Measurements from ENCODE around the gene DPP9. TPM values are rescaled to one million over a fixed set of nuclear protein-coding genes. Genes with fewer than 3 reads are reported as not detected.

The DPP9 gene
- total RNA-seq, 1 experiment from 2014 or later = 129 TPM

- BruUV-seq (replicated peaks) = no TSS peak
- POLR2A ChIA-PET (ENCODE audit: unreplicated experiment) = no interaction called here
Measured at GRCh38 chr19:4758082-4758481, 34.4 kb upstream of the DPP9 start.

GRCh38 chr19:4755459-4755858 lies 31.8 kb upstream of the DPP9 start:
- peaks cover 6% of the 10 kb centered on the region for H3K4me1 ChIP-seq (ENCODE audit: insufficient read depth, low read length)
- H2AFZ ChIP-seq (ENCODE audit: low read length) = no peak overlapping the region
- intact Hi-C loops (cut with micrococcal nuclease) = no loop called here
- no peaks in the 10 kb centered on the region for H3K9me3 ChIP-seq (ENCODE audit: low read length)
- no peak overlapping the region for H3K4me3 ChIP-seq (ENCODE audit: low read length)
- H3K9me2 ChIP-seq (replicated peaks; ENCODE audit: low read length) = no peaks in the 10 kb centered on the region
- BruUV-seq (replicated peaks) = no TSS peak
- no peak overlapping the region for H3K9ac ChIP-seq (ENCODE audit: low read length)
- no peaks in the 10 kb centered on the region for H3K79me2 ChIP-seq (ENCODE audit: low read length)
- H3F3A ChIP-seq (ENCODE audit: low read length, unreplicated experiment) = no peaks in the 10 kb centered on the region
- TF ChIP-seq CTCF (conservative IDR thresholded peaks at IDR 0.05; ENCODE audit: low read depth, low read length) (no peak), EZH2phosphoT487 (IDR thresholded peaks at IDR 0.05; ENCODE audit: borderline replicate concordance, low read length) (no peak), EZH2 (IDR thresholded peaks at IDR 0.05; ENCODE audit: low read length, unreplicated experiment) (no peak)
- H3K36me3 ChIP-seq (ENCODE audit: low read depth, low read length) = no peaks in the 10 kb centered on the region
- ChIA-PET CTCF (interaction anchor here (0.6 kb wide), 1 partner anchor 110 kb away, joined by 14 read pairs; no protein-coding TSS in a partner anchor), POLR2A (ENCODE audit: unreplicated experiment) (no interaction called here)
- H3K4me2 ChIP-seq (ENCODE audit: low read length) = no peak overlapping the region
- ATAC-seq (no peak), DNase-seq (no peak)
- H3K27ac ChIP-seq (ENCODE audit: low read length) = no peak overlapping the region
- no peaks in the 10 kb centered on the region for H3K27me3 ChIP-seq (ENCODE audit: low read length)
- no peaks in the 10 kb centered on the region for H4K20me1 ChIP-seq (ENCODE audit: low read length)

More at GRCh38 chr19:4758082-4758481, 34.4 kb upstream of the DPP9 start:
- no peaks in the 10 kb centered on the region for H3K79me2 ChIP-seq (ENCODE audit: low read length)
- H2AFZ ChIP-seq (ENCODE audit: low read length) = no peak overlapping the region
- H3K4me2 ChIP-seq (ENCODE audit: low read length) = no peak overlapping the region
- no peaks in the 10 kb centered on the region for H4K20me1 ChIP-seq (ENCODE audit: low read length)
- no peaks in the 10 kb centered on the region for H3K9me2 ChIP-seq (replicated peaks; ENCODE audit: low read length)
- no peak overlapping the region for H3K9ac ChIP-seq (ENCODE audit: low read length)
- no peak for TF ChIP-seq EZH2 (IDR thresholded peaks at IDR 0.05; ENCODE audit: low read length, unreplicated experiment)
- no peak for TF ChIP-seq CTCF (conservative IDR thresholded peaks at IDR 0.05; ENCODE audit: low read depth, low read length)
- TF ChIP-seq EZH2phosphoT487 (IDR thresholded peaks at IDR 0.05; ENCODE audit: borderline replicate concordance, low read length) = no peak
- peaks cover 6% of the 10 kb centered on the region; the same call in 1 of the 2 replicates for H3K27me3 ChIP-seq (ENCODE audit: low read length)
- no peak overlapping the region for H3K27ac ChIP-seq (ENCODE audit: low read length)
- intact Hi-C loops (cut with micrococcal nuclease) = no loop called here
- no peak overlapping the region for H3K4me3 ChIP-seq (ENCODE audit: low read length)
- CTCF ChIA-PET = no interaction called here
- H3F3A ChIP-seq (ENCODE audit: low read length, unreplicated experiment) = no peaks in the 10 kb centered on the region
- DNase-seq = no peak
- ATAC-seq = no peak
- H3K4me1 ChIP-seq (ENCODE audit: insufficient read depth, low read length) = peaks cover 6% of the 10 kb centered on the region
- no peaks in the 10 kb centered on the region for H3K36me3 ChIP-seq (ENCODE audit: low read depth, low read length)
- no peaks in the 10 kb centered on the region for H3K9me3 ChIP-seq (ENCODE audit: low read length)

- H3K27me3 ChIP-seq (ENCODE audit: low read length) = no peaks in the 10 kb centered on the region
- DNase-seq = no peak
- H3F3A ChIP-seq (ENCODE audit: low read length, unreplicated experiment) = no peaks in the 10 kb centered on the region
- H3K4me3 ChIP-seq (ENCODE audit: low read length) = no peak overlapping the region
- H3K79me2 ChIP-seq (ENCODE audit: low read length) = no peaks in the 10 kb centered on the region
- CTCF ChIA-PET = no interaction called here
- no peaks in the 10 kb centered on the region for H3K9me2 ChIP-seq (replicated peaks; ENCODE audit: low read length)
- H3K4me1 ChIP-seq (ENCODE audit: insufficient read depth, low read length) = no peaks in the 10 kb centered on the region
- H4K20me1 ChIP-seq (ENCODE audit: low read length) = no peaks in the 10 kb centered on the region
- no peak for ATAC-seq
- no peaks in the 10 kb centered on the region for H3K36me3 ChIP-seq (ENCODE audit: low read depth, low read length)
- H2AFZ ChIP-seq (ENCODE audit: low read length) = no peak overlapping the region
- POLR2A ChIA-PET (ENCODE audit: unreplicated experiment) = no interaction called here
- TF ChIP-seq EZH2phosphoT487 (IDR thresholded peaks at IDR 0.05; ENCODE audit: borderline replicate concordance, low read length) (no peak), CTCF (conservative IDR thresholded peaks at IDR 0.05; ENCODE audit: low read depth, low read length) (no peak), EZH2 (IDR thresholded peaks at IDR 0.05; ENCODE audit: low read length, unreplicated experiment) (no peak)
- H3K27ac ChIP-seq (ENCODE audit: low read length) = no peak overlapping the region
- H3K9ac ChIP-seq (ENCODE audit: low read length) = no peak overlapping the region
- H3K4me2 ChIP-seq (ENCODE audit: low read length) = no peak overlapping the region
- no TSS peak for BruUV-seq (replicated peaks)
- intact Hi-C loops (cut with micrococcal nuclease) = no loop called here
- H3K9me3 ChIP-seq (ENCODE audit: low read length) = no peaks in the 10 kb centered on the region
Measured at GRCh38 chr19:4754248-4754647, 30.6 kb upstream of the DPP9 start.
